Mucosa of descending colon (tissue), 3 donors: ENCODE data around the gene GOLGA6L7. TPM values are rescaled to one million over a fixed set of nuclear protein-coding genes. Genes with fewer than 3 reads are reported as not detected.
"Not testable (repeated sequence)": the region's sequence is repeated elsewhere in the genome, so short reads cannot be mapped to it uniquely, and the experiment has no call there.

Experiments
- ATAC-seq: fragments of 200-7000 bp; cut with Tn5 transposase; one replicate; pipeline ENCODE4 v1.9.1; 2020; ENCODE audit warnings: mild to moderate bottlenecking, moderate library complexity
- DNase-seq, 3 donors: peaks; one replicate each; pipeline ENCODE4 v3.0.0-alpha.2; 2020
- H3K36me3 ChIP-seq: fragments of 200-600 bp; one replicate; pipeline ENCODE4 v1.8.0; 2021; ENCODE audit warnings: low read depth, mild to moderate bottlenecking
- H3K4me1 ChIP-seq: fragments of 200-600 bp; one replicate; pipeline ENCODE4 v1.8.0; 2021; ENCODE audit warnings: low read depth, mild to moderate bottlenecking
- H3K4me3 ChIP-seq: fragments of 200-600 bp; one replicate; pipeline ENCODE4 v1.8.0; 2021; ENCODE audit warnings: mild to moderate bottlenecking
- H3K9me3 ChIP-seq: fragments of 200-600 bp; one replicate; pipeline ENCODE4 v1.8.0; 2021; ENCODE audit warnings: mild to moderate bottlenecking
- CTCF ChIP-seq: fragments of 200-600 bp; IDR thresholded peaks from one replicate; pipeline ENCODE4 v1.8.0; 2022; ENCODE audit warnings: antibody characterized with exemption, mild to moderate bottlenecking
- intact Hi-C, 2 donors: fragments of 100-400 bp; cut with DNase I in 1 of 2; cut with micrococcal nuclease in 1 of 2; formaldehyde crosslinking; loops; one replicate each; pipeline versions ENCODE4 v1.11.0 to v1.11.1; 2022; cut with DNase I, micrococcal nuclease
- total RNA-seq, 3 donors: library from RNA; stranded (reverse); fragmentation: NEBNext Ultra II Directional in 2 of 3; extraction: Animal tissue kit (Norgen Biotek cat#: 25700) in 2 of 3; gene quantifications; one replicate each; pipeline versions ENCODE4 v1.2.1 to v1.2.4, GENCODE V29; 2021 to 2023
- donor health status: DM: no; HTN: no; CAD: no; lungs with moderate emphysema.
- donor health status: DM: no; HTN: no; CAD: no.
- donor health status: DM: no; HTN: yes; CAD: no.

GOLGA6L7 gene
- total RNA-seq, 3 donors from 2014 or later: not detected

GRCh38 chr15:28892789-28893610 is 44.6 kb upstream of the GOLGA6L7 start:
- H3K4me1 ChIP-seq: no peaks in the 10 kb centered on the region
- no peak overlapping the region for H3K4me3 ChIP-seq
- H3K36me3 ChIP-seq: no peaks in the 10 kb centered on the region
- no peaks in the 10 kb centered on the region for H3K9me3 ChIP-seq
- no peak for ATAC-seq
- no peak for TF ChIP-seq CTCF
- DNase-seq: no peak
- intact Hi-C loops: no loop called here

GRCh38 chr15:28891588-28891987 is 43.1 kb upstream of the GOLGA6L7 start:
- Histone ChIP-seq H3K4me3 (no peak overlapping the region), H3K36me3 (no peaks in the 10 kb centered on the region), H3K9me3 (no peaks in the 10 kb centered on the region), H3K4me1 (peaks cover 1% of the 10 kb centered on the region)
- DNase-seq (no peak), ATAC-seq (no peak)
- intact Hi-C loops: no loop called here
- no peak for TF ChIP-seq CTCF

GRCh38 chr15:28890711-28891495 is 42.5 kb upstream of the GOLGA6L7 start:
- Histone ChIP-seq H3K36me3 (no peaks in the 10 kb centered on the region), H3K4me3 (no peak overlapping the region), H3K4me1 (peaks cover 3% of the 10 kb centered on the region), H3K9me3 (no peaks in the 10 kb centered on the region)
- TF ChIP-seq CTCF: no peak
- no peak for ATAC-seq
- DNase-seq: no peak
- intact Hi-C loops: no loop called here

GRCh38 chr15:28890291-28890690 is 41.8 kb upstream of the GOLGA6L7 start:
- ATAC-seq, intact Hi-C loops, DNase-seq, H3K36me3 ChIP-seq, H3K4me3 ChIP-seq, H3K9me3 ChIP-seq, H3K4me1 ChIP-seq: not testable (repeated sequence)

- intact Hi-C loops, H3K4me3 ChIP-seq, H3K4me1 ChIP-seq, ATAC-seq, H3K9me3 ChIP-seq, H3K36me3 ChIP-seq, DNase-seq: not testable (repeated sequence)
Measured at GRCh38 chr15:28889871-28890270, 41.4 kb upstream of the GOLGA6L7 start.

- DNase-seq (no peak), ATAC-seq (no peak)
- H3K36me3 ChIP-seq: no peaks in the 10 kb centered on the region
- intact Hi-C loops: no loop called here
- H3K9me3 ChIP-seq: no peaks in the 10 kb centered on the region
- TF ChIP-seq CTCF: no peak
- peaks cover 3% of the 10 kb centered on the region for H3K4me1 ChIP-seq
- no peak overlapping the region for H3K4me3 ChIP-seq
Measured at GRCh38 chr15:28889346-28889745, 40.9 kb upstream of the GOLGA6L7 start.
